Esophagus squamous epithelium (tissue), 5 donors: ENCODE measurements around the gene IL21R. TPM values are rescaled to one million over a fixed set of nuclear protein-coding genes. Genes with fewer than 3 reads are reported as not detected.

Experiments used
- DNase-seq: peaks from one replicate; lab custom pipeline; 2025; lab: John Stamatoyannopoulos, UW
- H3K27ac ChIP-seq, 4 donors: fragments of 200-600 bp; sonication (generic); one replicate each; pipeline ENCODE4 v1.5.1; 2016 to 2019; ENCODE audit warnings: mild to moderate bottlenecking in 1 of 4
- H3K27me3 ChIP-seq, 4 donors: fragments of 200-600 bp; sonication (generic); 1 replicate in 3 of 4; 2 replicates in 1 of 4; pipeline versions ENCODE4 v1.5.1 to v1.6.0; 2017 to 2021; ENCODE audit warnings: antibody characterized with exemption in 1 of 4
- H3K36me3 ChIP-seq, 3 donors: fragments of 200-600 bp; sonication (generic); one replicate each; pipeline ENCODE4 v1.5.1; 2016 to 2019
- H3K4me1 ChIP-seq, 3 donors: fragments of 200-600 bp; sonication (generic); one replicate each; pipeline ENCODE4 v1.5.1; 2017 to 2019
- H3K4me3 ChIP-seq, 4 donors: fragments of 200-600 bp; sonication (generic); 1 replicate in 3 of 4; 2 replicates in 1 of 4; pipeline ENCODE4 v1.5.1; 2016 to 2019; ENCODE audit warnings: mild to moderate bottlenecking in 2 of 4, moderate library complexity in 1 of 4
- H3K9me3 ChIP-seq, 3 donors: fragments of 200-600 bp; sonication (generic); one replicate each; pipeline ENCODE4 v1.5.1; 2016 to 2019
- CTCF ChIP-seq, 6 experiments: fragments of 450-650 bp in 4 of 6; fragments of 200-600 bp in 2 of 6; sonication (generic) in 2 of 6; IDR thresholded peaks; one replicate each; pipeline ENCODE4 v1.5.1; 2016 to 2019; ENCODE audit warnings: antibody characterized with exemption in 6 of 6, mild to moderate bottlenecking in 4 of 6, moderate library complexity in 4 of 6
- POLR2A ChIP-seq, 4 donors: fragments of 450-650 bp; IDR thresholded peaks; one replicate each; pipeline ENCODE4 v1.6.1; 2017; ENCODE audit warnings: antibody characterized with exemption in 4 of 4, mild to moderate bottlenecking in 4 of 4, moderate library complexity in 3 of 4
- WGBS, 2 donors: methylation state at CpG; one replicate each; pipeline ENCODE4 v1.1.5; 2018; 5-methylcytosine and 5-hydroxymethylcytosine counted together
- intact Hi-C: fragments of 100-400 bp; cut with DNase I; formaldehyde crosslinking; loops from one replicate; pipeline ENCODE4 v1.15.0; 2022
- total RNA-seq, 4 donors: library from RNA; depleted of rRNA; stranded (reverse); fragments of >200 nt; gene quantifications; one replicate each; pipeline ENCODE4 v1.1.0, GENCODE V29; 2016
- donor health status: DM: yes; HTN: yes; CAD: no.

The IL21R gene
- total RNA-seq, 4 donors from 2014 or later, result 0.23 to 1.2 (median 0.39) TPM

- TF ChIP-seq CTCF (IDR thresholded peaks at IDR 0.05) (no peak), POLR2A (IDR thresholded peaks at IDR 0.05) (no peak)
- no peaks in the 10 kb centered on the region for H3K4me1 ChIP-seq
- H3K27me3 ChIP-seq, result no peaks in the 10 kb centered on the region
- WGBS, 2 donors, result 83 to 86% methylated on average over 6 of the region's 9 CpGs
- H3K9me3 ChIP-seq, result no peaks in the 10 kb centered on the region
- peaks cover 54 to 100% (median 78%) of the 10 kb centered on the region in 3 donors for H3K36me3 ChIP-seq
- DNase-seq, result no peak
- H3K4me3 ChIP-seq, result no peak overlapping the region
- intact Hi-C loops, result no loop called here
- H3K27ac ChIP-seq, result no peak overlapping the region
Measured at GRCh38 chr16:27485126-27485525, 83.2 kb downstream of the IL21R start.

DNA sequence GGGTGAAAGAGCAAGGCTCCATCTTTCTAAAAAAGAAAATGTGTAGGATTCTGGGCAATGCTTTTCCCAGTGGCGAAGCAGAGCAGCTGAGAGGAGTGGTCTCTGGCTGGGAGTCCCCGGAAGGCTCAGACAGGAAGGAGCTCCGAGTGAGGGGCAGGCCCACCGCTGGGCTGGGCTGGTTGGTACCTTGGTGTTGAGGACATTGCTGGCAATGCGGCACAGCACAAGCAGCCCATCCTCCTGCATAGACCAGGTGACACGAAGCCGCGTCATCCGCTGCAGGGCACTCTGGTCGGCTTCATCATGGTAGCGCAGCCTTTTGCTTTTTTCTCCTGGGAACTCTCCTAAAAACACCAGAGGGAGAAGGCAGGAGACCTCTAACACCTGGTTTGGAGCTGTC, 83.8 kb downstream of the IL21R start:
- intact Hi-C loops, result no loop called here

GRCh38 chr16:27486344-27486743, 84.4 kb downstream of the IL21R start:
- H3K9me3 ChIP-seq, result no peaks in the 10 kb centered on the region
- intact Hi-C loops, result no loop called here
- no peak for DNase-seq

More for the DNA sequence above, 83.8 kb downstream of the IL21R start:
- TF ChIP-seq POLR2A (IDR thresholded peaks at IDR 0.05) (no peak), CTCF (IDR thresholded peaks at IDR 0.05) (no peak)
- DNase-seq, result no peak
- Histone ChIP-seq H3K27me3 (no peaks in the 10 kb centered on the region), H3K9me3 (no peaks in the 10 kb centered on the region), H3K27ac (no peak overlapping the region), H3K4me3 (no peak overlapping the region), H3K36me3 (peaks cover 49 to 100% (median 77%) of the 10 kb centered on the region in 3 donors), H3K4me1 (no peaks in the 10 kb centered on the region)
- WGBS, 2 donors, result 89 to 94% methylated on average over 5 to 8 of the region's 11 CpGs

GRCh38 chr16:27486760-27487159, 84.8 kb downstream of the IL21R start:
- no peaks in the 10 kb centered on the region for H3K4me1 ChIP-seq
- H3K4me3 ChIP-seq, result no peak overlapping the region
- 94 to 97% methylated on average over 3 of the region's 3 CpGs for WGBS, 2 donors
- H3K27me3 ChIP-seq, result no peaks in the 10 kb centered on the region
- intact Hi-C loops, result no loop called here
- H3K36me3 ChIP-seq, result peaks cover 48 to 100% (median 81%) of the 10 kb centered on the region in 3 donors
- H3K9me3 ChIP-seq, result no peaks in the 10 kb centered on the region
- DNase-seq, result no peak
- TF ChIP-seq CTCF (IDR thresholded peaks at IDR 0.05), result no peak
- no peak for TF ChIP-seq POLR2A (IDR thresholded peaks at IDR 0.05)
- H3K27ac ChIP-seq, result no peak overlapping the region

More at GRCh38 chr16:27486344-27486743, 84.4 kb downstream of the IL21R start:
- Histone ChIP-seq H3K27ac (no peak overlapping the region), H3K4me1 (no peaks in the 10 kb centered on the region), H3K4me3 (no peak overlapping the region), H3K36me3 (peaks cover 48 to 100% (median 79%) of the 10 kb centered on the region in 3 donors), H3K27me3 (no peaks in the 10 kb centered on the region)
- no peak for TF ChIP-seq POLR2A (IDR thresholded peaks at IDR 0.05)
- TF ChIP-seq CTCF (IDR thresholded peaks at IDR 0.05), result no peak
- 100% methylated on average over 1 to 2 of the region's 8 CpGs for WGBS, 2 donors

DNA sequence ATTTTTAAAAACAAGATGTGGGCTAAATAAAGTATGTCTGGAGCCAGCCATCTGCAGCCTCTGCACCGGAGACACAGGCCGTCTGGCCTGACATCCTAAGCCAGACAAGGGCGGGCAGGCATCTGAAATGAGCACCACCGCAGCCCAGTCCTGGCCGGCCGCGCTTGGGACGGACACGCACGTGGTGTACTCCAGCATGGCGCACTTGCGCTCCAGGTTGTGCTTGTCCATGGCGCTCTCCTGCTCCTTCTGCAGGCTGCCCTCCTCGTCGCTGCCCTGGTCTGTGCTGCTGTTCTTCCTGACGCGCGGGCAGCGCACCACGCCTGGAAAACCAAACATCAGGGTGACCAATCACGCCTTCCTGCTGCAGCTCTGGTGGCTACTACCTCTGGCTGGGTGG, 87.4 kb downstream of the IL21R start:
- Histone ChIP-seq H3K4me1 (no peaks in the 10 kb centered on the region), H3K9me3 (no peaks in the 10 kb centered on the region), H3K27me3 (no peaks in the 10 kb centered on the region), H3K4me3 (no peak overlapping the region), H3K36me3 (peaks cover 46 to 100% (median 78%) of the 10 kb centered on the region in 3 donors), H3K27ac (no peak overlapping the region)
- DNase-seq, result no peak
- intact Hi-C loops, result no loop called here
- TF ChIP-seq CTCF (IDR thresholded peaks at IDR 0.05) (no peak), POLR2A (IDR thresholded peaks at IDR 0.05) (no peak)
- WGBS, 2 donors, result 91 to 96% methylated on average over 9 to 13 of the region's 21 CpGs
